CD8-positive, alpha-beta memory T cell (primary cell): ENCODE measurements around the gene CGNL1. TPM values are rescaled to one million over a fixed set of nuclear protein-coding genes. Genes with fewer than 3 reads are reported as not detected.

ENCODE experiments used
- CTCF ChIA-PET: fragments of 350-600 bp; sonication (Branson Sonifier 250); formaldehyde crosslinking; loops from one replicate; lab custom pipeline; 2021; ENCODE audit warnings: antibody characterized with exemption; lab: Charles Lee
- POLR2A ChIA-PET: fragments of 350-600 bp; sonication (Branson Sonifier 250); formaldehyde crosslinking; loops from one replicate; lab custom pipeline; 2021; ENCODE audit warnings: antibody characterized with exemption; lab: Charles Lee
- DNase-seq, 5 donors: peaks; one replicate each; pipeline versions ENCODE4 v3.0.0 to v3.0.0-alpha.2; 2020 to 2022; ENCODE audit warnings: mixed read lengths in 1 of 5
- H3K27ac ChIP-seq: one replicate; pipeline ENCODE4 v1.7.0; 2013; ENCODE audit warnings: low read depth, mild to moderate bottlenecking, low read length, moderate library complexity
- H3K27me3 ChIP-seq: 2 replicates; pipeline ENCODE4 v1.7.0; 2013; ENCODE audit warnings: low read length, mild to moderate bottlenecking; ENCODE audit not compliant: insufficient read depth, poor library complexity, severe bottlenecking
- H3K36me3 ChIP-seq: 2 replicates; pipeline ENCODE4 v1.7.0; 2013; ENCODE audit warnings: mild to moderate bottlenecking, low read length, moderate library complexity; ENCODE audit not compliant: insufficient read depth
- H3K4me1 ChIP-seq: 2 replicates; pipeline ENCODE4 v1.7.0; 2013; ENCODE audit warnings: mild to moderate bottlenecking, low read length, moderate library complexity; ENCODE audit not compliant: insufficient read depth
- H3K4me3 ChIP-seq: 2 replicates; pipeline ENCODE4 v1.7.0; 2013; ENCODE audit warnings: mild to moderate bottlenecking, low read length
- H3K9me3 ChIP-seq: 2 replicates; pipeline ENCODE4 v1.7.0; 2013; ENCODE audit warnings: mild to moderate bottlenecking, low read length
- H3K27ac Mint-ChIP-seq, 8 donors: one replicate each; pipeline ENCODE4 v1.8.0; 2020 to 2021; ENCODE audit warnings: mixed read lengths in 8 of 8, mild to moderate bottlenecking in 6 of 8, inconsistent platforms in 3 of 8, moderate library complexity in 3 of 8
- H3K27me3 Mint-ChIP-seq, 2 donors: one replicate each; pipeline ENCODE4 v1.8.0; 2020 to 2021; ENCODE audit warnings: mixed read lengths in 2 of 2, mild to moderate bottlenecking in 1 of 2, moderate library complexity in 1 of 2
- H3K36me3 Mint-ChIP-seq, 3 donors: one replicate each; pipeline ENCODE4 v1.8.0; 2020 to 2021; ENCODE audit warnings: mixed read lengths in 3 of 3, inconsistent platforms in 1 of 3, mild to moderate bottlenecking in 1 of 3
- H3K4me1 Mint-ChIP-seq, 3 donors: one replicate each; pipeline ENCODE4 v1.8.0; 2020 to 2021; ENCODE audit warnings: mixed read lengths in 3 of 3, inconsistent platforms in 1 of 3, mild to moderate bottlenecking in 1 of 3
- H3K4me3 Mint-ChIP-seq, 7 donors: one replicate each; pipeline ENCODE4 v1.8.0; 2020 to 2021; ENCODE audit warnings: mixed read lengths in 7 of 7, mild to moderate bottlenecking in 6 of 7, moderate library complexity in 4 of 7, inconsistent platforms in 2 of 7
- H3K9me3 Mint-ChIP-seq, 5 donors: one replicate each; pipeline ENCODE4 v1.8.0; 2020 to 2022; ENCODE audit warnings: mixed read lengths in 5 of 5, mild to moderate bottlenecking in 3 of 5, moderate library complexity in 2 of 5, inconsistent platforms in 1 of 5
- polyA plus RNA-seq: library from polyadenylated mRNA; unstranded; fragments of 300-500 nt; fragmentation: Illumina TruSeq; gene quantifications from one replicate; pipeline ENCODE4 v1.2.3, GENCODE V29; 2021
- total RNA-seq, 2 experiments: library from RNA; stranded (reverse); gene quantifications; one replicate each; pipeline ENCODE4 v1.2.3, GENCODE V29; 2021

Gene CGNL1
- total and polyA plus RNA-seq, 3 experiments from 2014 or later = not detected

DNA sequence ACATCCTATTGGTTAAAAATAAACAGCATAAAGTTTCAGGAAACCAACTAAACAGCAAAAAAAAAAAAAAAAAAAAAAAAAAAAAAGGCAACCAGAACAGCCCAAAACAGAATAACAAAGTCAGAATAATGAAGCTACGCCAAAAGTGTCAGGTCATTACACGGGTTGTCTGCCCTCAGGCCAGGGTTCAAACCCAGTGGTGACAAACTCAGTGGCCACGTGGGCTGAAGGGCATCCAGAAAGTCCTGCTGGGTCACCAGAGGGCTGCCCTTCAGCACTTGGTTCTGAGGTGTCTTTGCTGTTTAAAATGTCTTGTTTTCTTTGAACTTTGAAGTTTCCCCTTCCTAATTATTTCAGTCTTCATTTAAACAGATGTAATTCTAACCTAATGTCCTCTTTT, 61.3 kb downstream of the CGNL1 start:
- H3K4me1 ChIP-seq = no peaks in the 10 kb centered on the region
- H3K9me3 Mint-ChIP-seq = no peaks in the 10 kb centered on the region
- no peak overlapping the region for H3K27ac ChIP-seq
- H3K27ac Mint-ChIP-seq = no peak overlapping the region
- ChIA-PET CTCF (no interaction called here), POLR2A (no interaction called here)
- no peak overlapping the region for H3K4me3 ChIP-seq
- H3K9me3 ChIP-seq = no peaks in the 10 kb centered on the region
- no peaks in the 10 kb centered on the region for H3K36me3 Mint-ChIP-seq
- H3K36me3 ChIP-seq = no peaks in the 10 kb centered on the region
- H3K27me3 Mint-ChIP-seq = peaks cover 5 to 24% of the 10 kb centered on the region in 2 donors
- H3K27me3 ChIP-seq = no peaks in the 10 kb centered on the region
- no peaks in the 10 kb centered on the region for H3K4me1 Mint-ChIP-seq
- DNase-seq = no peak
- H3K4me3 Mint-ChIP-seq = no peak overlapping the region

DNA sequence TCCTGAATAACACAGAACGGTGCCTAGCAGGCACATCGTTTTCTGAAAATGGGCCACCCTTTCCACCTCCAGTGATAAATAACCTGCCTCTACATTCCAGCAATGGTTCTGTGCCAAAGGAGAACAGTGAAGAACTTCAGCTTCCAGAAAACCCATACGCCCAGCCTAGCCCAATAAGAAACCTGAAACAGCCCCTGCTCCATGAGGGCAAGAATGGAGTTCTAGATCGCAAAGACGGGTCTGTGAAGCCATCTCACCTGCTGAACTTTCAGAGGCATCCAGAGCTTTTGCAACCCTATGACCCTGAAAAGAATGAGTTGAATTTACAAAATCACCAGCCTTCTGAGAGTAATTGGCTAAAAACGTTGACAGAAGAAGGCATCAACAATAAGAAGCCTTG, 61.9 kb downstream of the CGNL1 start:
- Histone ChIP-seq H3K4me3 (no peak overlapping the region), H3K27ac (no peak overlapping the region), H3K9me3 (no peaks in the 10 kb centered on the region), H3K27me3 (no peaks in the 10 kb centered on the region), H3K36me3 (no peaks in the 10 kb centered on the region), H3K4me1 (no peaks in the 10 kb centered on the region)
- no peak overlapping the region for H3K4me3 Mint-ChIP-seq
- no peaks in the 10 kb centered on the region for H3K4me1 Mint-ChIP-seq
- no peak overlapping the region for H3K27ac Mint-ChIP-seq
- no peak for DNase-seq
- H3K27me3 Mint-ChIP-seq = peaks cover 2 to 22% of the 10 kb centered on the region in 2 donors
- ChIA-PET POLR2A (no interaction called here), CTCF (no interaction called here)
- no peaks in the 10 kb centered on the region for H3K36me3 Mint-ChIP-seq
- H3K9me3 Mint-ChIP-seq = no peaks in the 10 kb centered on the region

DNA sequence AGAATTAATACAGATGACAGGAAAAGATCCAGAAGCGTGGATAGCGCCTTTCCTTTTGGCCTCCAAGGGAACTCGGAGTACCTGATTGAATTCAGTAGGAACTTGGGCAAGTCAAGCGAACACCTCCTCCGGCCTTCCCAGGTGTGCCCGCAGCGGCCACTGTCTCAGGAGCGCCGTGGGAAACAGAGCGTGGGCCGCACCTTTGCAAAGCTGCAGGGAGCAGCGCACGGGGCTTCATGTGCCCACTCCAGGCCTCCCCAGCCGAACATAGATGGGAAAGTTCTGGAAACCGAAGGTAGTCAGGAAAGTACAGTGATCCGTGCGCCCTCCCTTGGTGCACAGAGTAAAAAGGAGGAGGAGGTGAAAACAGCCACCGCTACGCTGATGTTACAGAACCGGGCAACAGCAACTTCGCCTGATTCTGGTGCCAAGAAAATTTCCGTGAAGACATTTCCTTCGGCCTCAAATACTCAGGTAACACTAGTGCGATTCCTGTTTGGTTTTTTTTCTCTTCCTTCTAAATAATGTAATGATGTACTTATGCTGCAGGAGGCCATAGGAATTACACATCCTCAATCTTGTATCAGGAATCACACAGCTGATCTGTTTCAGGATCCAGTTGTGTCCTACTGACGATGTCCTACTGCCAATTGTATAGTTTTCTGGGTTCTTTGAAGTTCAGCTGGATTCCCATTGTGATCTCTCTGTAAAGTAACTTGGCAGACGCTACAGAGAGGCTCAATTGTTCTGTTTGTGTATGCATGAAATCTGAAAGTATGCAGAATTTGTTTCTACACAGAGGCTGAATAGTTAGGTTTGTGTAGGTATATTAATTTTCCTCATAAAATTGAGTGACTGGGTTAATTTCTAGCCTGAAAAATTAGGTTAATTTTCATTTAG, 63.1 kb downstream of the CGNL1 start:
- no peaks in the 10 kb centered on the region for H3K9me3 ChIP-seq
- no peaks in the 10 kb centered on the region for H3K27me3 ChIP-seq
- H3K9me3 Mint-ChIP-seq = no peaks in the 10 kb centered on the region
- H3K4me1 Mint-ChIP-seq = no peaks in the 10 kb centered on the region
- no peak for DNase-seq
- H3K27ac ChIP-seq = no peak overlapping the region
- ChIA-PET CTCF (no interaction called here), POLR2A (no interaction called here)
- H3K4me3 ChIP-seq = no peak overlapping the region
- H3K36me3 Mint-ChIP-seq = no peaks in the 10 kb centered on the region
- peaks cover 1 to 16% of the 10 kb centered on the region in 2 donors for H3K27me3 Mint-ChIP-seq
- no peak overlapping the region for H3K27ac Mint-ChIP-seq
- H3K4me1 ChIP-seq = no peaks in the 10 kb centered on the region
- no peak overlapping the region for H3K4me3 Mint-ChIP-seq
- H3K36me3 ChIP-seq = no peaks in the 10 kb centered on the region

DNA sequence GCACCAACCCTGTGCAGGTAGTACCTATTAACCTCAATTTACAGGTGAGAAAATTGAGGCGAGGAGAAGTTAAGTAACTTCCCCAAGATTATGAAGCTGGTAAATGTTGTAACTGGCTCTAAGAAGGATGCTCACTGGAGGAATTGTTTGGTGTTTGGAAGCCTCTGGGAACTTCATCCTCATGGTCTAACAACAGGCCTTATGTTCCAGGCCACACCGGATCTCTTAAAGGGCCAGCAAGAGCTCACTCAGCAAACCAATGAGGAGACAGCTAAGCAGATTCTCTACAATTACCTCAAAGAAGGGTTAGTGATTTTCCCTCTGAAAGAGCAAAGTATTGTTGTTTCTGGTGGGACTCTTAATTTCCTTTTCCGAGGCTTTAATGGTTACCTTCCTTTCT, 63.9 kb downstream of the CGNL1 start:
- H3K9me3 ChIP-seq = no peaks in the 10 kb centered on the region
- H3K27me3 ChIP-seq = no peaks in the 10 kb centered on the region
- no peak for DNase-seq
- H3K36me3 ChIP-seq = no peaks in the 10 kb centered on the region
- Mint-ChIP-seq H3K4me1 (no peaks in the 10 kb centered on the region), H3K27ac (no peak overlapping the region), H3K4me3 (no peak overlapping the region), H3K27me3 (peaks cover 1 to 10% of the 10 kb centered on the region in 2 donors), H3K9me3 (no peaks in the 10 kb centered on the region), H3K36me3 (no peaks in the 10 kb centered on the region)
- H3K4me1 ChIP-seq = no peaks in the 10 kb centered on the region
- POLR2A ChIA-PET = no interaction called here
- no peak overlapping the region for H3K4me3 ChIP-seq
- CTCF ChIA-PET = no interaction called here
- no peak overlapping the region for H3K27ac ChIP-seq

DNA sequence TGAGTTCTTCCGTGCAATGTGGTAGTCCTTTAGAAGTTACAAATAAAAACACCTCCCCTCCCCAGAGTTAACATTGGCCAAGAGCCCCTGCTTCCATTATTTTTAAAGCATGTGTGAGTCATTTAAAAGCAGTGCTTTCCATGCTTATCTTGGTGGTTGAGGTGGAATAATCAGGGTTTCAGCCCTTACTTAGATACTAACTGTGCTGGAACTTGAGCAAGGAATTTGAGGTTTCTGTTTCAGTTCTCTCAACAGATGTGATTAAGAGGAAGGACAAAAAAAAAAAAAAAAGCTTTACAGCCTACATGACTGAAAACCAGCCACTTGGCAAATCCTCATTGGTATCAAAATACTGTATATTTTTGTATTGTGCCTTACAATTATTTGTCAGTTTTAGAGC, 64.5 kb downstream of the CGNL1 start:
- Histone ChIP-seq H3K4me3 (no peak overlapping the region), H3K27me3 (no peaks in the 10 kb centered on the region), H3K36me3 (no peaks in the 10 kb centered on the region), H3K4me1 (no peaks in the 10 kb centered on the region), H3K27ac (no peak overlapping the region), H3K9me3 (no peaks in the 10 kb centered on the region)
- no peak for DNase-seq
- no peak overlapping the region for H3K4me3 Mint-ChIP-seq
- ChIA-PET POLR2A (no interaction called here), CTCF (no interaction called here)
- no peaks in the 10 kb centered on the region for H3K9me3 Mint-ChIP-seq
- no peaks in the 10 kb centered on the region for H3K4me1 Mint-ChIP-seq
- H3K27me3 Mint-ChIP-seq = peaks cover 1 to 7% of the 10 kb centered on the region in 2 donors
- H3K27ac Mint-ChIP-seq = no peak overlapping the region
- H3K36me3 Mint-ChIP-seq = no peaks in the 10 kb centered on the region

DNA sequence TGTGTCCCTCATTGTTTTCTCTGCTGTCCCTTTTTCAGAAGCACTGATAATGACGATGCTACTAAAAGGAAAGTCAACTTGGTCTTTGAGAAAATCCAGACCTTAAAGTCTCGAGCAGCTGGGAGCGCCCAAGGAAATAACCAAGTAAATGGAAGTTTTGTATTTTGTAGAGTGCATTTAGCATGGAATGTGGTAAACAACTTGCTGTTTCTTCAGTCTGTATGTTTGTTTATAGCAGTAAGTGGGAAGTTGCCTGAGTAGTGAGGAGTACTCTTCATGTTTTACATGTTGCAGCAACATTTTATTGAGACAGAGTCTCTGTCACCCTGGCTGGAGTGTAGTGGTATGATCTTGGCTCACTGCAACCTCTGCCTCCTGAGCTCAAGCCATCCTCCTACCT, 66.0 kb downstream of the CGNL1 start:
- no peaks in the 10 kb centered on the region for H3K4me1 Mint-ChIP-seq
- Histone ChIP-seq H3K36me3 (no peaks in the 10 kb centered on the region), H3K9me3 (no peaks in the 10 kb centered on the region), H3K4me3 (no peak overlapping the region), H3K27me3 (no peaks in the 10 kb centered on the region), H3K27ac (no peak overlapping the region), H3K4me1 (no peaks in the 10 kb centered on the region)
- H3K36me3 Mint-ChIP-seq = no peaks in the 10 kb centered on the region
- H3K27ac Mint-ChIP-seq = no peak overlapping the region
- no peak overlapping the region for H3K4me3 Mint-ChIP-seq
- POLR2A ChIA-PET = no interaction called here
- CTCF ChIA-PET = no interaction called here
- H3K27me3 Mint-ChIP-seq = peaks cover 3 to 4% of the 10 kb centered on the region in 2 donors
- DNase-seq = no peak
- H3K9me3 Mint-ChIP-seq = no peaks in the 10 kb centered on the region

DNA sequence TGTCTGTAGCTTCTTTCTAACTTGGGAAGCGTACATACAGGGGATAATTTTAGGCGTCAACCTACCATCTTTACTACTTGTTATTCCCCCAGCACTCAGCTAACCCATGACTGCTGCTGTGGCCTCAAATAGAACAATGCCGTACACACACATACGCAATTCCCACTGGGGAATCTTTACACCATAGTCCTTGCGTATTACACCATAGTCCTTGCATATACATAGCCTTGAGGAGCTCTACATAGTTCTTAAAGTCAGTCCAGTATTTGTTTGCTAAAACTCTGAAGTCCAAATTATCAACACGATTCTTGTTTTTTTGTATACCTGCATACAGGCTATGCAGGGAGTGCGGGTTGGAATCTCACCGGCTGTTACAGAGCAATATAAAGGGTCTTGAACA, 67.2 kb downstream of the CGNL1 start:
- Mint-ChIP-seq H3K9me3 (no peaks in the 10 kb centered on the region), H3K4me1 (no peaks in the 10 kb centered on the region), H3K4me3 (no peak overlapping the region), H3K36me3 (no peaks in the 10 kb centered on the region), H3K27me3 (peaks cover 3 to 4% of the 10 kb centered on the region in 2 donors), H3K27ac (no peak overlapping the region)
- no peak overlapping the region for H3K4me3 ChIP-seq
- no peaks in the 10 kb centered on the region for H3K4me1 ChIP-seq
- POLR2A ChIA-PET = no interaction called here
- no peaks in the 10 kb centered on the region for H3K27me3 ChIP-seq
- no peaks in the 10 kb centered on the region for H3K36me3 ChIP-seq
- no peak for DNase-seq
- CTCF ChIA-PET = no interaction called here
- H3K27ac ChIP-seq = no peak overlapping the region
- H3K9me3 ChIP-seq = no peaks in the 10 kb centered on the region

DNA sequence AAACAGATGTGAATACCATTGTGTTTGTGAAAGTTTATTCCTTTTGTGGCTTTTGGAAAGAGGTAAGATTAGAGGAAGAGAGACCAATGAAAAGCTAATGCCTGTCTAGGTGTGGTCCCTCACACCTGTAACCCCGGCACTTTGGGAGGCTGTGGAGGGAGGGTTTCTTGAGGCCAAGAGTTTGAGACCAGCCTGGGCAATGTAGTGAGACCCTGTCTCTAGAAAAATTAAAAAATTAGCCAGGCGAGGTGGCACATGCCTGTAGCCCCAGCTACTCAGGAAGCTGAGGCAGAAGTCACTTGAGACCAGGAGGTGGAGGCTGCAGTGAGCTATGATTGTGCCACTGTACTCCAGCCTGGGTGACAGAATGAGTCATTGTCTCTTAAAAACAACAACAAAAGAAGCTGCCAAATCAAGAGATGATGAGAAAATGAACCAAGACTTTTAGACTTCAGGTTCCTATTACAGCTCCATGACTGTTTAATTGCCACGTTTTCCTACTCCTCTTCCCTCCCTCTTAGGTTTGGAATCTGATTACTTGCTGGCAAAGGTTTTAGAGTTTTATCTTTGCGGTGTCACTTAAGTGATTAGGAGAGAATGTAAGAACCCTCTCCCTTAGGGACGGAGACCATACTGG, 68.7 kb downstream of the CGNL1 start:
- no peaks in the 10 kb centered on the region for H3K36me3 ChIP-seq
- H3K9me3 Mint-ChIP-seq = no peaks in the 10 kb centered on the region
- H3K27ac Mint-ChIP-seq = no peak overlapping the region
- DNase-seq = no peak
- no peaks in the 10 kb centered on the region for H3K4me1 Mint-ChIP-seq
- no peak overlapping the region for H3K4me3 ChIP-seq
- H3K36me3 Mint-ChIP-seq = no peaks in the 10 kb centered on the region
- CTCF ChIA-PET = no interaction called here
- no peaks in the 10 kb centered on the region for H3K9me3 ChIP-seq
- H3K27me3 Mint-ChIP-seq = peaks cover 3 to 11% of the 10 kb centered on the region in 2 donors
- no peaks in the 10 kb centered on the region for H3K4me1 ChIP-seq
- no peaks in the 10 kb centered on the region for H3K27me3 ChIP-seq
- H3K27ac ChIP-seq = no peak overlapping the region
- POLR2A ChIA-PET = no interaction called here
- no peak overlapping the region for H3K4me3 Mint-ChIP-seq
